ENCODE measurements around the gene SERPINB6.

The SERPINB6 gene

DNA sequence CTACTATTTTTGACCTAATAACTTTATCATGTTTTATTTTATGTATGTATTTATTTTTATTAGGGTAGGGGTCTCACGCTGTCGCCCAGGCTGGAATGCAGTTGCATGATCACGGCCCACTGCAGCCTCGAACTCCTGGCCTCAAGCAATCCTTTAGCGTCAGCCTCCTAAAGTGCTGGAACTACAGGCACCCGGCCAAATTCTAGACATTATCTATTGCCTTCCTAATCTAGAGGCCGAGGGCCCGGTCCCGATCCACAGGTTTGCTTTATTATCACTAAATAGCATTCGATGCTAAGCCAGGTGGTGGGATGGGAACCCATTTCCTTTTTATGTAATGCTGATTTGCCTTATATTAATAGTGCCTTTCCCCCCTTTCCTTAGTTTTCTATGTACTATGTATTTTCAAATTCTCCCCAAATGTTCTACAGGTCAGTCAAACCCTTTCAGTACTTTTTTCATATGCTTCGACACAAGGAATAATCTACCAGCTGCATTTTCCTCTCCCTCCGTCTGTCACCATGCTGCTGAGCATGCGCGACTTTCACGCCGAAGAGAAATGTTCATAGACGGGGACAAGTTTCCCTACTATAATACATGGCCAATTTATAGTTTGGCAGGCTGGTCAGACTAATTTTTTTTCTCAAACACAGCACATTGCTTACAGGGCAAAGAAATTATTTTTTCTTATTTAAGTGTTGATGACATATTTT is 6.4 kb downstream of the SERPINB6 start:
- DNase-seq = no peak
- in situ Hi-C loops (cut with HindIII; ENCODE audit: low pct_ligation_motif_present, low pct_unique_long_range_greater_than_20kb, low sequenced_read_pairs) = no loop called here

GRCh38 chr6:2963756-2964155 is 7.6 kb downstream of the SERPINB6 start:
- DNase-seq = no peak
- in situ Hi-C loops (cut with HindIII; ENCODE audit: low pct_ligation_motif_present, low pct_unique_long_range_greater_than_20kb, low sequenced_read_pairs) = no loop called here

DNA sequence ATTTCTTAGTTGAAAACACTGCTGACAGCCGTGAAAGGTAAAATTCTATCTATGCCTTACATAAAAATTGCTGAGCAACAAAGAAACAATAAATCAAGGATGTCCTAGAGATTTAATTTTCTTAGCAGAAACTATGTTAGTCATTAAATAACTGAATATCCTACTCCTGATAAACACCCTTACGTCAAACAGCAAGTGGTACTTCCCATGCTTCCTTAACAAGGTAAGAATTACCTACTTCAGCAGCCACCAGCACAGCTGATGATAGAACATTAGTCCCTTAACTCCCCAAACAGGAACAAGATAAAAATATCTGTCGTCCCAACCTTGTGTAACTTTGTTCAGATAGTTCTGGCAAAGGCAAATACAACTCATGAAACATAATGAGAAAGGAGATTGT is 8.7 kb downstream of the SERPINB6 start:
- in situ Hi-C loops (cut with HindIII; ENCODE audit: low pct_ligation_motif_present, low pct_unique_long_range_greater_than_20kb, low sequenced_read_pairs) = no loop called here
- no peak for DNase-seq

DNA sequence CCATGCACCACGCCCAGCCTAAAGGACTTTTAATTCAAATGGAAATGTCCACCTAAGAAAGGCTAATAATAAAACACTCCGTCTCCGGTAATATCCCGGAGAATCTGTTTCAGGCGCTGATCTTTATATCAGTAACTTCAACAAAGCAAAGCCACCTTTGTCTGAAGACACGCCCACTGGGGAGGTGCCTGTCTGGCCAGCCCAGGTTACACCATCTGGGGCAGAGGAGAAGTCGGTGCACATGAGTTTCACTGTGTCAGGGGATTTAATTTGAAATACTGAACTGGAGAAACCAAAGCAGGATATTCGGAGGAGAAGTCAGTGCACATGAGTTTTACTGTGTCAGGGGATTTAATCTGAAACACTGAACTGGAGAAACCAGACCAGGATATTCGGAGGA is 9.4 kb downstream of the SERPINB6 start:
- in situ Hi-C loops (cut with HindIII; ENCODE audit: low pct_ligation_motif_present, low pct_unique_long_range_greater_than_20kb, low sequenced_read_pairs) = no loop called here
- DNase-seq = no peak

GRCh38 chr6:2961506-2961905 is 9.9 kb downstream of the SERPINB6 start:
- in situ Hi-C loops (cut with HindIII; ENCODE audit: low pct_ligation_motif_present, low pct_unique_long_range_greater_than_20kb, low sequenced_read_pairs) = no loop called here
- DNase-seq = no peak

- in situ Hi-C loops (cut with HindIII; ENCODE audit: low pct_ligation_motif_present, low pct_unique_long_range_greater_than_20kb, low sequenced_read_pairs) = no loop called here
- DNase-seq = no peak
These were observed 10.4 kb downstream of the SERPINB6 start for GRCh38 chr6:2960935-2961334.

GRCh38 chr6:2959909-2960719 is 11.3 kb downstream of the SERPINB6 start:
- in situ Hi-C loops (cut with HindIII; ENCODE audit: low pct_ligation_motif_present, low pct_unique_long_range_greater_than_20kb, low sequenced_read_pairs) = no loop called here
- DNase-seq = peak; percentile 59

- in situ Hi-C loops (cut with HindIII; ENCODE audit: low pct_ligation_motif_present, low pct_unique_long_range_greater_than_20kb, low sequenced_read_pairs) = no loop called here
- no peak for DNase-seq
These were observed 12.6 kb downstream of the SERPINB6 start for GRCh38 chr6:2958776-2959175.

DNA sequence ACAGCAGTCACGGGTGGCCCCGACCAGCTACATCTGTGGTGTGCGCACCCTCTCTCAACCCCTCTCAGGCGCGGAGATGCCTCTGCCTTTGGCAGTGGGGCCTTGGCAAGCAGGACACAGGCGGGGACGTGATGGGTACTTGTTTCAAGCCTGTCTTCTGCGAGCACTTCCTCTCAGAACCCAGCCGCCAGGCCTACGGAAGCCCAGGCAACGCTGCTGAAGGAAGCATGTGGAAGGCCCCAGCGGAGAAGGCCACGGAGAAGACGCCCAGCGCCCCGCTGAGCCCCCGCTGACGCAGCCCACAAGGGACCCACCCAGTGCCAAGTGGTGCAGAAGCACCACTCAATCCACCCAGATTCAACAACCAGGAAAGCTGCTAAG is 13.0 kb downstream of the SERPINB6 start:
- no peak for DNase-seq
- in situ Hi-C loops (cut with HindIII; ENCODE audit: low pct_ligation_motif_present, low pct_unique_long_range_greater_than_20kb, low sequenced_read_pairs) = no loop called here

GRCh38 chr6:2957696-2958330 is 13.6 kb downstream of the SERPINB6 start:
- in situ Hi-C loops (cut with HindIII; ENCODE audit: low pct_ligation_motif_present, low pct_unique_long_range_greater_than_20kb, low sequenced_read_pairs) = no loop called here
- DNase-seq = no peak

GRCh38 chr6:2956930-2957685 is 14.3 kb downstream of the SERPINB6 start:
- in situ Hi-C loops (cut with HindIII; ENCODE audit: low pct_ligation_motif_present, low pct_unique_long_range_greater_than_20kb, low sequenced_read_pairs) = no loop called here
- DNase-seq = no peak

- in situ Hi-C loops (cut with HindIII; ENCODE audit: low pct_ligation_motif_present, low pct_unique_long_range_greater_than_20kb, low sequenced_read_pairs) = no loop called here
- no peak for DNase-seq
These were observed 18.3 kb downstream of the SERPINB6 start for GRCh38 chr6:2953098-2953497.

DNA sequence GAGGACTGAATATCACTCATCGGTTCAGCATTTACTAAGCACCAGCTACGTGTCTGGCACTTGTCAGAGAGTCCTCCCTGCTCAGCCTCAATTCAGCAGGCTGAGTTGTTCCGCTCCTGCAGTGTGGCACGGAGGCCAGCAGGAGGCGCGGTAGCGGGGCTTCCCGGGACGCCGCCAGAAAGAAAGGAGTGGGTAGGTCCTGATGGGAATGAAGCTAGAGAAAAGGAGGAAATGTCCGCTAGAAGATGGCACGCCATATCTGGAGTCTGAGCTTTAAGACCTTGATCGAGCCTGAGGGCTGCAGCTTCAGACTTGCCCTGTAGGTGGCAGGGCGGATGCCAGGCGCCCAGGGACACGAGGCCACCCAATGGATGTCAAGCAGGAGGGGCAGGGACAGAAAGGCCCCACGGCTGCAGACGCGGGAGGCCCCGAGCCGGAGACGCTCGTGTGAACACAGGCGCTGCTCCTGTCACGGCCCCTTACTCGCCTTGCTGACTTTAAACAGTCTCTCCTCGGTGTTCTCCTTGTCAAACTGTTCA is 18.7 kb downstream of the SERPINB6 start:
- in situ Hi-C loops (cut with HindIII; ENCODE audit: low pct_ligation_motif_present, low pct_unique_long_range_greater_than_20kb, low sequenced_read_pairs) = no loop called here
- peak; percentile 88 for DNase-seq

GRCh38 chr6:2951728-2952127 is 19.6 kb downstream of the SERPINB6 start:
- DNase-seq = no peak
- in situ Hi-C loops (cut with HindIII; ENCODE audit: low pct_ligation_motif_present, low pct_unique_long_range_greater_than_20kb, low sequenced_read_pairs) = no loop called here

GRCh38 chr6:2950713-2951112 is 20.7 kb downstream of the SERPINB6 start:
- in situ Hi-C loops (cut with HindIII; ENCODE audit: low pct_ligation_motif_present, low pct_unique_long_range_greater_than_20kb, low sequenced_read_pairs) = no loop called here
- DNase-seq = no peak

- in situ Hi-C loops (cut with HindIII; ENCODE audit: low pct_ligation_motif_present, low pct_unique_long_range_greater_than_20kb, low sequenced_read_pairs) = no loop called here
- DNase-seq = no peak
These were observed 21.8 kb downstream of the SERPINB6 start for GRCh38 chr6:2949536-2950083.

DNA sequence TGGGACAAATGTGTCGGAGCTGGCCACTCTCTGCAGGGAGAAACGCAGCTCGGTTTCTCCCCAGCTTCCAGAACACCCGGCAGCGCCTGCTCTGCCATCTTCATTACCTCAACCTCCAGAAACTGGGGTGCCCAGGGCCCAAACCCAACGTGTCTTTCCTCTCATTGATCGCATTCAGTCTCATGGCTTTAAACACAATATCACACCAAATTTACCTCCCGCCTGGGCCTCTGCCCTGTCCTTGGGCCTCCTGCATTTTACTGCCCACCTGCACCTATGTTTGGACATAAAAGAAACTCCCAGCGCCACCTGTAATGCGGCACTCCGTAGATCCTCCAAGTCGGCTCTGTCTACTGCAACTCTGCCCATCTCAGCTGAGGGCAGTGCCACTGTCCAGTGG is 22.2 kb downstream of the SERPINB6 start:
- in situ Hi-C loops (cut with HindIII; ENCODE audit: low pct_ligation_motif_present, low pct_unique_long_range_greater_than_20kb, low sequenced_read_pairs) = no loop called here

GRCh38 chr6:2948228-2949025 is 22.9 kb downstream of the SERPINB6 start:
- in situ Hi-C loops (cut with HindIII; ENCODE audit: low pct_ligation_motif_present, low pct_unique_long_range_greater_than_20kb, low sequenced_read_pairs) = no loop called here
- no peak for DNase-seq

More for the DNA sequence above, 22.2 kb downstream of the SERPINB6 start:
- no peak for DNase-seq

Data from ACHN (cell line).